Effector CD8-positive, alpha-beta T cell (primary cell): ENCODE results near the gene PPP4C.
"Not testable (repeated sequence)": the region's sequence is repeated elsewhere in the genome, so short reads cannot be mapped to it uniquely, and the experiment has no call there.

Source experiments
- DNase-seq: peaks from one replicate; lab custom pipeline; 2025; lab: John Stamatoyannopoulos, UW

The PPP4C gene

GRCh38 chr16:30125690-30126089, 49.9 kb downstream of the PPP4C start:
- not testable (repeated sequence) for DNase-seq

DNA sequence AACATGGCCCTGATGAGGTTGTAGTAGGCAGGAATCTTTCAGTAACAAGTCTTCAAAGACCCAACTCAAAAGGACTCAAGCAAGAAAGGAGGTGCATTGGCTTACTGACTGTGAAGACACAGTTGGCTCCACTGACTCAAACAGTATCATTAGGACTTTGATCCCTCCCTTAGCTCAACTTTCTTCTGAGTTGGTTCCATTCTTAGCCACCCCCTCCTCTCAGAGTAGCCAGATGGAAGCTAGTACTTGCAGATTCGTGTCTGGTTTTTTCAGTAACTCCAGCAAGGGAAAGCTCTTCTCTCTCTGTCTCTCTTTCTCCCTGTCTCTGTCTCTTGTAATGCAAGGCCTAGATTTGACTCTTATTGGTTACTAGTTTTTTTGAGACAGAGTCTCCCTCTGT, 52.2 kb downstream of the PPP4C start:
- DNase-seq, result no peak

- no peak for DNase-seq
These were observed 56.2 kb downstream of the PPP4C start for GRCh38 chr16:30131869-30132475.

- no peak for DNase-seq
These were observed 56.8 kb downstream of the PPP4C start for GRCh38 chr16:30132591-30132990.
